ENCODE data around the gene MMP28. TPM values are rescaled to one million over a fixed set of nuclear protein-coding genes. Genes with fewer than 3 reads are reported as not detected.

Gene MMP28
- total RNA-seq, 1 experiment from 2014 or later = not detected

DNA sequence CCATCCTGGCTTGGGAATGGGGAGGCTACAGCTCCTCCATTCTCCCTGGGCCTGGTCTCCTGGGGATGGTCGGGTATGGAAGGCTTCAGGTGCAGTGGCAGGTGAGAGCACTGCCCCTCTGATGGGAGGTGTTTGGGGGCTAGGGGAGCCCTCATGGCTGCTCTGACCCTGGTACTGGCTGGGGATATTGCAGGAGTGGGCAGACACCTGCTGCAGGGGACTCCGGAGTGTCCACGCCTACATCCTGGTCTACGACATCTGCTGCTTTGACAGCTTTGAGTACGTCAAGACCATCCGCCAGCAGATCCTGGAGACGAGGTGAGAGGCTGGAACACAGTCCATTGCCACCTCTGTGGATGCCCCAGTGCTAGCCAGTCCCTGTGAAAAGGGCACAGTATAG lies 55.2 kb downstream of the MMP28 start:
- Mint-ChIP-seq H3K9me3 (ENCODE audit: low read depth, unreplicated experiment) (no peaks in the 10 kb centered on the region), H3K4me3 (ENCODE audit: low read depth, unreplicated experiment) (no peak overlapping the region), H3K4me1 (ENCODE audit: low read depth, unreplicated experiment) (no peaks in the 10 kb centered on the region), H3K27me3 (ENCODE audit: unreplicated experiment) (peaks cover 68% of the 10 kb centered on the region), H3K27ac (ENCODE audit: unreplicated experiment) (no peak overlapping the region), H3K36me3 (ENCODE audit: insufficient read depth, unreplicated experiment) (no peaks in the 10 kb centered on the region)
- no peak for TF ChIP-seq CTCF (IDR thresholded peaks at IDR 0.05; ENCODE audit: unreplicated experiment)
- DNase-seq = no peak
- BruUV-seq (replicated peaks) = no TSS peak
- CTCF ChIA-PET = interaction anchor here (0.8 kb wide), 1 partner anchor 200 kb away, joined by 3 read pairs; no protein-coding TSS in a partner anchor
- intact Hi-C loops (cut with micrococcal nuclease; ENCODE audit: unreplicated experiment) = loop anchor here (10.0 kb wide), 1 partner anchor 425 kb away; no protein-coding TSS in a partner anchor

- DNase-seq = no peak
- Mint-ChIP-seq H3K27me3 (ENCODE audit: unreplicated experiment) (peaks cover 52% of the 10 kb centered on the region), H3K36me3 (ENCODE audit: insufficient read depth, unreplicated experiment) (peaks cover 6% of the 10 kb centered on the region), H3K4me1 (ENCODE audit: low read depth, unreplicated experiment) (no peaks in the 10 kb centered on the region), H3K4me3 (ENCODE audit: low read depth, unreplicated experiment) (no peak overlapping the region), H3K9me3 (ENCODE audit: low read depth, unreplicated experiment) (no peaks in the 10 kb centered on the region), H3K27ac (ENCODE audit: unreplicated experiment) (no peak overlapping the region)
- BruUV-seq (replicated peaks) = no TSS peak
- intact Hi-C loops (cut with micrococcal nuclease; ENCODE audit: unreplicated experiment) = no loop called here
- CTCF ChIA-PET = no interaction called here
- no peak for TF ChIP-seq CTCF (IDR thresholded peaks at IDR 0.05; ENCODE audit: unreplicated experiment)
Observed at GRCh38 chr17:35738519-35739133, 56.8 kb downstream of the MMP28 start.

DNA sequence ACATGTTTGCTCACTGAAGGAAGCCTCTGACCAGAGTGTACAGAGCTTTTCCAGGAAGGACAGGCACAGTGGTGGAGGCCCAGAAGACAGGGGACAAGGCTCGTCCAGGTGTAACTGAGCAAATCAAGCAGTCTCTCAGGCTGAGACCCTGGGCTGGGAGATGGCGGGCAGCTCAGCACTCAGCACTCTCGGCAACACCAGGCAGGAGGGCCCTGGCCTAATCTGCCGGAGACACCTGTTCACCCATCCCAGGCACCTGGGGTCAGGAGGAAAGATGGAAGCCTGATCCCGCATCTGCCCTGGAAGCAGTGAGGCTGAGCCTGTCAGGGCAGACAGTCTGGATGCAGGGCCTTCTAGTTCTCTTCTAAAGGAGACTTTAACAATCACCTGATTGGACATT lies 59.2 kb downstream of the MMP28 start:
- peaks cover 31% of the 10 kb centered on the region for H3K27me3 Mint-ChIP-seq (ENCODE audit: unreplicated experiment)
- no peak for TF ChIP-seq CTCF (IDR thresholded peaks at IDR 0.05; ENCODE audit: unreplicated experiment)
- H3K4me1 Mint-ChIP-seq (ENCODE audit: low read depth, unreplicated experiment) = peaks cover 1% of the 10 kb centered on the region
- peaks cover 6% of the 10 kb centered on the region for H3K36me3 Mint-ChIP-seq (ENCODE audit: insufficient read depth, unreplicated experiment)
- CTCF ChIA-PET = interaction anchor here (0.9 to 1.3 kb wide), 2 partner anchors 11 to 132 kb away, joined by 3 to 4 read pairs; no protein-coding TSS in a partner anchor
- no peak overlapping the region for H3K4me3 Mint-ChIP-seq (ENCODE audit: low read depth, unreplicated experiment)
- intact Hi-C loops (cut with micrococcal nuclease; ENCODE audit: unreplicated experiment) = no loop called here
- no peaks in the 10 kb centered on the region for H3K9me3 Mint-ChIP-seq (ENCODE audit: low read depth, unreplicated experiment)
- no peak overlapping the region for H3K27ac Mint-ChIP-seq (ENCODE audit: unreplicated experiment)
- BruUV-seq (replicated peaks) = no TSS peak
- no peak for DNase-seq

- CTCF ChIA-PET = interaction anchor here (1.3 kb wide), 1 partner anchor 12 kb away, joined by 4 read pairs; no protein-coding TSS in a partner anchor
- Mint-ChIP-seq H3K4me3 (ENCODE audit: low read depth, unreplicated experiment) (no peak overlapping the region), H3K9me3 (ENCODE audit: low read depth, unreplicated experiment) (no peaks in the 10 kb centered on the region), H3K36me3 (ENCODE audit: insufficient read depth, unreplicated experiment) (peaks cover 15% of the 10 kb centered on the region), H3K27ac (ENCODE audit: unreplicated experiment) (no peak overlapping the region), H3K4me1 (ENCODE audit: low read depth, unreplicated experiment) (peaks cover 7% of the 10 kb centered on the region), H3K27me3 (ENCODE audit: unreplicated experiment) (peaks cover 30% of the 10 kb centered on the region)
- intact Hi-C loops (cut with micrococcal nuclease; ENCODE audit: unreplicated experiment) = no loop called here
- no peak for DNase-seq
- no TSS peak for BruUV-seq (replicated peaks)
- TF ChIP-seq CTCF (IDR thresholded peaks at IDR 0.05; ENCODE audit: unreplicated experiment) = no peak
Observed at GRCh38 chr17:35735036-35735805, 60.2 kb downstream of the MMP28 start.
